Right atrium auricular region (tissue), 2 donors: Measurements from ENCODE around the gene ZWILCH. TPM values are rescaled to one million over a fixed set of nuclear protein-coding genes. Genes with fewer than 3 reads are reported as not detected.
"Not testable (repeated sequence)": the region's sequence is repeated elsewhere in the genome, so short reads cannot be mapped to it uniquely, and the experiment has no call there.

Experiments
- DNase-seq: peaks from one replicate; pipeline ENCODE4 v3.0.0-alpha.2; 2019; ENCODE audit warnings: low spot score
- H3K27ac ChIP-seq, 2 donors: fragments of 200-600 bp; sonication (generic); 1 replicate in 1 of 2; 2 replicates in 1 of 2; pipeline ENCODE4 v1.5.1; 2016 to 2019
- H3K27me3 ChIP-seq, 2 donors: fragments of 200-600 bp; sonication (generic); one replicate each; pipeline versions ENCODE4 v1.5.1 to v1.6.0; 2017 to 2019
- H3K36me3 ChIP-seq: fragments of 200-600 bp; sonication (generic); one replicate; pipeline ENCODE4 v1.5.1; 2016
- H3K4me1 ChIP-seq, 2 donors: fragments of 200-600 bp; sonication (generic); one replicate each; pipeline versions ENCODE4 v1.5.1 to v1.6.0; 2017 to 2019
- H3K4me3 ChIP-seq, 2 donors: fragments of 200-600 bp; sonication (generic); 1 replicate in 1 of 2; 2 replicates in 1 of 2; pipeline ENCODE4 v1.5.1; 2017 to 2019; ENCODE audit warnings: mild to moderate bottlenecking in 1 of 2, moderate library complexity in 1 of 2
- H3K9me3 ChIP-seq, 2 donors: fragments of 200-600 bp; sonication (generic); one replicate each; pipeline ENCODE4 v1.5.1; 2019
- CTCF ChIP-seq, 2 donors: fragments of 200-600 bp; sonication (generic); IDR thresholded peaks; one replicate each; pipeline ENCODE4 v1.5.1; 2019; ENCODE audit warnings: antibody characterized with exemption in 2 of 2
- total RNA-seq, 2 donors: library from RNA; depleted of rRNA; stranded (reverse); fragments of >200 nt; gene quantifications; one replicate each; pipeline ENCODE4 v1.1.0, GENCODE V29; 2016

ZWILCH gene
- total RNA-seq, 2 donors from 2014 or later = 0.89 to 0.98 TPM

DNA sequence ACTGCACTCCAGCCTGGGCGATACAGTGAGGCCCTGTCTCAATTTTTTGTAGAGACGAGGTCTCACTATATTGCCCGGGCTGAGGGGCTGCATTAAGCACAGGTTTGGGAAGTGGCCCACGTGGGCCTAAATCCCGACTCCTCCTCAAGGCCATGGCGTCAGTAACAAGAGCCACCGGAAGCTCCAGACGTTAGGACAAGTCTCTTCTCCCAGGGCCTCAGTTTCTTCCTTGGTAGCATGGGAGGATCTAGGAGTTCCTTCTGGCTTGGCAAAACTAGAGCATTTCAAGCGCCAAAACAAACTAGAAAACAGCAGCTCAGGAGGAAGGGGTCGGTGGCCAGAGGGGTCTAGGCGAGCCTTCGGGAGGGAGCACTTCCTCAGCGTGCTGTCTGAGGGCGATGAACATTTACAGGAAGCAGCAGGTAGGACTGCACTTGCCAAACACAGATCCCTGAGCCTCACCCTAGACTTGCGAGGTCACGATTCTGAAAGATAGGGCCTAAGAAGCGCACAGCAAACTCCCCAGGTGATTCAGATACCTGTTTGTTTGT is 8.1 kb upstream of the ZWILCH start:
- Histone ChIP-seq H3K27ac (peak overlapping the region; percentile 85 to 86), H3K9me3 (no peaks in the 10 kb centered on the region), H3K4me3 (peak overlapping the region; percentile 85 to 90), H3K4me1 (peaks cover 0 to 23% of the 10 kb centered on the region in 2 donors), H3K27me3 (no peaks in the 10 kb centered on the region), H3K36me3 (peaks cover 77% of the 10 kb centered on the region)
- DNase-seq = peak; percentile 49
- no peak for TF ChIP-seq CTCF (IDR thresholded peaks at IDR 0.05)

DNA sequence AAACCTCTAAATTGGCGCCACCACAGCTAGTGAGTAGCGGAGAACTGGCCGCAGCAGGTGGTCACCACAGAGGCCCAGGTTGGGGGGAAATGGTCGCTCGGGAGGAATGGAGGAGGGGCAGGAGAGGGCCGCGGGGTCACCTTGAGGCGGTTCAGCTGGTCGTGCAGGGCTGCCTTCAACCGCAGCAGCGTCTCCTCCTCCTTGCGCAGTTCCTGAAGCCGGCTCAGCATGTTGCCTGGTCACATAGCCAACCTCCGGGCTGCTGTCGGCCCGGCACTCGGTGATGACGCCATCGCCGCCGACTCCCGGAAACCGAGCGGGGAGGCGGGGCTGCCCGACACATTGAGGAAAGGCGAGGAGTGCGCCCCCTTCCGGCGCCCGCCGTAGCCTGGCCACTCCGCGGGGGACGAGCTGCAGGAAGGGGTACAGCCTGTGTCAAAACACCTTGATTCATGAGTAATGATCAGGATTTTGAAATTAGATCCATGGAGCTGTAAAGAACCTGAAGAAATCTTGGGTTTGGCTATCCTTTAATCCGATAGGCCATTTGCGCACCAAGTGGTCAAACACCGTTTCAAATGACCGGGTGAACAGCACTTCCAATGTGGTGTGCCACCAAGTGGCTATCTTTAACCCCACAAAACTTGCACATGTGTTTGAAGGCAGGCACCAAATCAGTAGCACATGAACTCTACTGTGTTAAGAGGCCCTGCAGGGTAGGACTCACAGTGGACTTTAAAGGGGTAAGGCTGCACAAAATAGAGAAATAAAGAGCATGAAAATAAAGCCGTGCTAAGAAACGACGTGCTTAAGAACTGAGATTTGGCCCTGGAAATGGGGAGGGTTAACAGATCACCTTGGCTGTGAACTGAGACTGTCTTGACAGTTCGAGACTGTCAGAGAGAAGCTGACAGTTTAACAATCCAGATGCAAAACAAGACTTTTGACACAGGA is 7.3 kb upstream of the ZWILCH start, which contains the start of gene SNAPC5:
SNAPC5 (minus strand) TSS at position 261 of the 954 bp plus-strand sequence; CDS start at position 230, 31 bp downstream.
- Histone ChIP-seq H3K4me3 (peak within 1 kb of the TSS; percentile 85 to 90), H3K27ac (peak within 1 kb of the TSS; percentile 85 to 86), H3K9me3 (no peaks in the 10 kb centered on the region), H3K36me3 (peaks cover 77% of the 10 kb centered on the region), H3K4me1 (peaks cover 0 to 30% of the 10 kb centered on the region in 2 donors), H3K27me3 (no peaks in the 10 kb centered on the region)
- TF ChIP-seq CTCF (IDR thresholded peaks at IDR 0.05) = peak; percentile 97 to 99
- DNase-seq = peak; percentile 96

DNA sequence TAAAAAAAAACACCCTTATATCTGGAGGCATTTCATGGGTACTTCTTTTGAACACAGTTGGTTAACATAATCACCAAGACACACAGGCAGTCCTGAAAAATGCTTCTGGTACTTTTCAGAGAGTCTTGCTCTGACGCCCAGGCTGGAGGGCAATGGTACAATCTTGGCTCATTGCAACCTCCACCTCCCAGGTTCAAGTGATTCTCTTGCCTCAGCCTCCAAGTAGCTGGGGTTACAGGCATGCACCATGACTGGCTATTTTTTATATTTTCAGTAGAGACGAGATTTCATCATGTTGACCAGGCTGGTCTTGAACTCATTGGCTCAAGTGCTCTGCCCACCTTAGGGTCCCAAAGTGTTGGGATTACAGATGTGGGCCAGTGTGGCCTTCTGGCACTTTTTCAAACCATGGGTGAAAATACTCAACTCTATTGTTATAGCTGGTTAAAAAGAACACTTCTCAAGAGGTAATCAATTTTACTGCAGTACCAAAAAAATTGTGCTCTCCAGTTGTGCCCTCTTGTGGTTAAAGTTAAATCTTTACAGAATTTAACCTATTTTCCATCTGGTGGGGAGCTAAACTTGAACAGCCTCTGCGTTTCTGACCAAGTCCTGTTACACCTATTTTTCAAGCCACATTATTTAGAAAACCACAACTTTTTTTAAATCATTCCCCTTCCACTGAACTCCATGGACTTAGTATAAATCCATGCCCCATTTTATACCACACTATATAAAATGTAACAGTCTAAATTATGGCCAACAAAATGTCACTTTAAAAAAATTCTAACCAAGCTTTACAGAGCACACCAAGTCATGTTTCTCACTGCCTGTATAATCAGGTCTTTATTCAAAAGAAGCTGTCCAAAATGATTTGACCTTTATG is 6.4 kb upstream of the ZWILCH start:
- H3K9me3 ChIP-seq = no peaks in the 10 kb centered on the region
- no peak overlapping the region for H3K27ac ChIP-seq
- peak; percentile 28 for DNase-seq
- no peak overlapping the region for H3K4me3 ChIP-seq
- peaks cover 0 to 40% of the 10 kb centered on the region in 2 donors for H3K4me1 ChIP-seq
- H3K36me3 ChIP-seq = peaks cover 74% of the 10 kb centered on the region
- H3K27me3 ChIP-seq = no peaks in the 10 kb centered on the region
- TF ChIP-seq CTCF (IDR thresholded peaks at IDR 0.05) = peak in 1 of 2 donors; percentile 53

GRCh38 chr15:66500346-66500745 is 4.8 kb upstream of the ZWILCH start:
- peaks cover 59% of the 10 kb centered on the region for H3K36me3 ChIP-seq
- not testable (repeated sequence) for H3K27me3 ChIP-seq, H3K27ac ChIP-seq, DNase-seq, H3K9me3 ChIP-seq, H3K4me3 ChIP-seq
- H3K4me1 ChIP-seq = peaks cover 0 to 44% of the 10 kb centered on the region in 2 donors

DNA sequence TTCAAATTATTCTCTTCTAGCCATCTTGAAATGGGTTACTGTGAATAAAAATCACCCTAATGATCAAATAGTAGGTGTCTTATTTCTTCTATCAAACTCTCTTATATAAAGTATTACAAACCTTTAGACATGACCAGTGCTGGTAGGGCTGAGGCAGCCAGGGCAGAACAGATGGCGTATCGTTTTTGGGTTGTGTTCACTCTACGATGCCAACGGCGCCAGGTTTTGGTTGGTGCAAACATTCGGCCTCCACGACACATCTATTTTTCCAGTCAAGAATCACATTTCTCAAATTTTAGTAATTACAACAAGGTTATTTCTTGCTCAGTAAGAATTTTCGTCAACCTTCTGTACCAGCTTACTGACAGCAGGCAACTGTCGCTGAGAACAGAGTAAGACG is 2.6 kb upstream of the ZWILCH start:
- Histone ChIP-seq H3K36me3 (peaks cover 56% of the 10 kb centered on the region), H3K27ac (no peak overlapping the region), H3K4me1 (peaks cover 0 to 36% of the 10 kb centered on the region in 2 donors), H3K9me3 (no peaks in the 10 kb centered on the region), H3K4me3 (no peak overlapping the region), H3K27me3 (no peaks in the 10 kb centered on the region)
- TF ChIP-seq CTCF (IDR thresholded peaks at IDR 0.05) = no peak
- DNase-seq = no peak

DNA sequence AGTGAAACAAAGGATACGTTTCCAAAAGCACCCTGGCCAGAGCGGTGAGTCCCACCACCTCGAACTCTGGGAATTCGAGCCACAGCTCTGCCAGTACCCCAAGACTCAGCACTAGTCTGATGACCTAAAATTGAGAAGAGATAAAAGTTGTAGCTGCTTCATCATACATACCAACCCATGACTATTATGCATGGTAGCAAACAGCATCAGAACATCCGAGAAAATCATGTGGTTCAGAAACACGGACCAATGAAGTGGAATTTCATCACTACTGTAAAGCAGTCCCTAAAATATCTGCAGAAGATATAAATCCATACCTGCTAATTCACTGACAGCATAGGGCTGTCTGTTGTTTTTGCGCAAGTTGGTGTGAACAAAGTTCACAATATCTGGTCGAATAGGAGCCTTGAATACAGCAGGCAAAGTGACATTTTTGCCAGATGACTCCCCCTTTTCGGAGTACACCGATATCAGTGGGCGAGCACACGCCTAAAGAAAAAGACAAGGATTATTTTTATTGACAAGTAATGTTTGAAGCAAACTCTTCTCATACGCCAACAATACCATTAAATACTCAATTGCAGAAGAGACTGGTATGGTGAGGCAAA is 2.0 kb upstream of the ZWILCH start:
- peaks cover 0 to 32% of the 10 kb centered on the region in 2 donors for H3K4me1 ChIP-seq
- H3K9me3 ChIP-seq, DNase-seq, H3K27me3 ChIP-seq: not testable (repeated sequence)
- peaks cover 53% of the 10 kb centered on the region for H3K36me3 ChIP-seq
- peak overlapping the region in 1 of 2 donors; percentile 93 for H3K27ac ChIP-seq
- peak overlapping the region; percentile 91 to 92 for H3K4me3 ChIP-seq
